Memory B cell (primary cell): ENCODE results near the gene CCR5AS.

Experiments
- ATAC-seq: fragments of 150-1000 bp; cut with Tn5 transposase; 2 replicates; pipeline ENCODE4 v1.10.0; 2021; ENCODE audit warnings: low read depth, mild to moderate bottlenecking, moderate library complexity
- DNase-seq, 2 donors: peaks; one replicate each; pipeline ENCODE4 v3.0.0; 2022; ENCODE audit warnings: low spot score in 2 of 2
- H3K27ac Mint-ChIP-seq: one replicate; pipeline ENCODE4 v1.8.0; 2022; ENCODE audit warnings: mild to moderate bottlenecking, moderate library complexity, mixed read lengths
- H3K27me3 Mint-ChIP-seq: one replicate; pipeline ENCODE4 v1.8.0; 2022; ENCODE audit warnings: mixed read lengths
- H3K36me3 Mint-ChIP-seq: one replicate; pipeline ENCODE4 v1.8.0; 2022; ENCODE audit warnings: mild to moderate bottlenecking, mixed read lengths
- H3K4me1 Mint-ChIP-seq: one replicate; pipeline ENCODE4 v1.8.0; 2022; ENCODE audit warnings: mixed read lengths
- H3K4me3 Mint-ChIP-seq: one replicate; pipeline ENCODE4 v1.8.0; 2022; ENCODE audit warnings: mild to moderate bottlenecking, moderate library complexity, mixed read lengths
- H3K9me3 Mint-ChIP-seq: one replicate; pipeline ENCODE4 v1.8.0; 2022; ENCODE audit warnings: mixed read lengths

The CCR5AS gene

GRCh38 chr3:46406788-46407611, at the start of gene CCR5AS, which contains the start of gene CCRL2:
Gene CCR5AS, minus strand, starts transcription at chr3:46407066.
Gene CCRL2, plus strand, starts transcription at chr3:46407259. Its CDS starts 821 bp downstream, at chr3:46408080.
- DNase-seq, result peak; percentile 26 to 30
- peak within 1 kb of the TSS; percentile 93 for H3K27ac Mint-ChIP-seq
- H3K4me3 Mint-ChIP-seq, result peak within 1 kb of the TSS; percentile 83
- H3K27me3 Mint-ChIP-seq, result peaks cover 2% of the 10 kb centered on the region
- H3K9me3 Mint-ChIP-seq, result no peaks in the 10 kb centered on the region
- H3K36me3 Mint-ChIP-seq, result peaks cover 3% of the 10 kb centered on the region
- peaks cover 16% of the 10 kb centered on the region for H3K4me1 Mint-ChIP-seq
- peak; percentile 94 for ATAC-seq

- ATAC-seq (no peak), DNase-seq (no peak)
- Mint-ChIP-seq H3K4me3 (no peak overlapping the region), H3K27me3 (peaks cover 15% of the 10 kb centered on the region), H3K36me3 (no peaks in the 10 kb centered on the region), H3K4me1 (peaks cover 8% of the 10 kb centered on the region), H3K9me3 (peaks cover 2% of the 10 kb centered on the region), H3K27ac (no peak overlapping the region)
Observed at GRCh38 chr3:46456118-46456517, 49.3 kb upstream of the CCR5AS start.

GRCh38 chr3:46455231-46456115, 48.6 kb upstream of the CCR5AS start:
- Mint-ChIP-seq H3K27ac (no peak overlapping the region), H3K4me1 (peaks cover 8% of the 10 kb centered on the region), H3K27me3 (peaks cover 15% of the 10 kb centered on the region), H3K9me3 (peaks cover under 1% of the 10 kb centered on the region), H3K4me3 (no peak overlapping the region), H3K36me3 (no peaks in the 10 kb centered on the region)
- DNase-seq, result no peak
- ATAC-seq, result no peak

- H3K4me1 Mint-ChIP-seq, result peaks cover 8% of the 10 kb centered on the region
- no peak overlapping the region for H3K4me3 Mint-ChIP-seq
- no peak overlapping the region for H3K27ac Mint-ChIP-seq
- peaks cover 11% of the 10 kb centered on the region for H3K27me3 Mint-ChIP-seq
- ATAC-seq (no peak), DNase-seq (no peak)
- no peaks in the 10 kb centered on the region for H3K36me3 Mint-ChIP-seq
- H3K9me3 Mint-ChIP-seq, result no peaks in the 10 kb centered on the region
Observed at GRCh38 chr3:46454606-46455005, 47.7 kb upstream of the CCR5AS start.

GRCh38 chr3:46454209-46454595, 47.3 kb upstream of the CCR5AS start:
- Mint-ChIP-seq H3K27ac (no peak overlapping the region), H3K27me3 (peaks cover 8% of the 10 kb centered on the region), H3K36me3 (no peaks in the 10 kb centered on the region), H3K4me1 (peaks cover 8% of the 10 kb centered on the region), H3K9me3 (no peaks in the 10 kb centered on the region), H3K4me3 (no peak overlapping the region)
- DNase-seq (no peak), ATAC-seq (no peak)

- ATAC-seq, result peak; percentile 19
- no peak for DNase-seq
- no peaks in the 10 kb centered on the region for H3K9me3 Mint-ChIP-seq
- no peaks in the 10 kb centered on the region for H3K36me3 Mint-ChIP-seq
- peaks cover 8% of the 10 kb centered on the region for H3K4me1 Mint-ChIP-seq
- peaks cover 6% of the 10 kb centered on the region for H3K27me3 Mint-ChIP-seq
- no peak overlapping the region for H3K4me3 Mint-ChIP-seq
- no peak overlapping the region for H3K27ac Mint-ChIP-seq
Observed at GRCh38 chr3:46453526-46454208, 46.8 kb upstream of the CCR5AS start.

- Mint-ChIP-seq H3K9me3 (no peaks in the 10 kb centered on the region), H3K27me3 (peaks cover 7% of the 10 kb centered on the region), H3K4me1 (peaks cover 12% of the 10 kb centered on the region), H3K36me3 (no peaks in the 10 kb centered on the region), H3K4me3 (no peak overlapping the region), H3K27ac (no peak overlapping the region)
- no peak for DNase-seq
- no peak for ATAC-seq
Observed at GRCh38 chr3:46449755-46450552, 43.1 kb upstream of the CCR5AS start.

GRCh38 chr3:46448721-46449120, 41.9 kb upstream of the CCR5AS start:
- Mint-ChIP-seq H3K27ac (no peak overlapping the region), H3K27me3 (peaks cover 5% of the 10 kb centered on the region), H3K4me3 (no peak overlapping the region)

GRCh38 chr3:46447228-46447985, 40.5 kb upstream of the CCR5AS start:
- Mint-ChIP-seq H3K36me3 (no peaks in the 10 kb centered on the region), H3K27me3 (peaks cover 1% of the 10 kb centered on the region), H3K9me3 (no peaks in the 10 kb centered on the region), H3K4me3 (no peak overlapping the region), H3K27ac (no peak overlapping the region), H3K4me1 (peaks cover 5% of the 10 kb centered on the region)
- DNase-seq (no peak), ATAC-seq (no peak)

More at GRCh38 chr3:46448721-46449120, 41.9 kb upstream of the CCR5AS start:
- no peak for ATAC-seq
- no peak for DNase-seq
- Mint-ChIP-seq H3K36me3 (no peaks in the 10 kb centered on the region), H3K9me3 (no peaks in the 10 kb centered on the region), H3K4me1 (peaks cover 10% of the 10 kb centered on the region)

GRCh38 chr3:46442576-46443530, 36.0 kb upstream of the CCR5AS start:
- H3K27ac Mint-ChIP-seq, result no peak overlapping the region
- no peaks in the 10 kb centered on the region for H3K36me3 Mint-ChIP-seq
- no peak overlapping the region for H3K4me3 Mint-ChIP-seq
- DNase-seq (peak in 1 of 2 donors; percentile 39), ATAC-seq (peak; percentile 32)
- no peaks in the 10 kb centered on the region for H3K9me3 Mint-ChIP-seq
- H3K4me1 Mint-ChIP-seq, result peaks cover 26% of the 10 kb centered on the region
- H3K27me3 Mint-ChIP-seq, result peaks cover 1% of the 10 kb centered on the region

GRCh38 chr3:46440531-46441294, 33.8 kb upstream of the CCR5AS start:
- no peaks in the 10 kb centered on the region for H3K27me3 Mint-ChIP-seq
- peaks cover 22% of the 10 kb centered on the region for H3K4me1 Mint-ChIP-seq
- ATAC-seq (peak; percentile 92), DNase-seq (no peak)
- H3K4me3 Mint-ChIP-seq, result peak overlapping the region; percentile 21
- H3K9me3 Mint-ChIP-seq, result no peaks in the 10 kb centered on the region
- peak overlapping the region; percentile 8 for H3K27ac Mint-ChIP-seq
- H3K36me3 Mint-ChIP-seq, result no peaks in the 10 kb centered on the region
